ENCODE measurements around the gene MCTP1. TPM values are rescaled to one million over a fixed set of nuclear protein-coding genes. Genes with fewer than 3 reads are reported as not detected.

The MCTP1 gene
- total and polyA plus RNA-seq, 2 of the 8 experiments (the other 6 are each of a cell fraction or from before 2014, with no cell fraction given), result 0.56 to 3.4 TPM

DNA sequence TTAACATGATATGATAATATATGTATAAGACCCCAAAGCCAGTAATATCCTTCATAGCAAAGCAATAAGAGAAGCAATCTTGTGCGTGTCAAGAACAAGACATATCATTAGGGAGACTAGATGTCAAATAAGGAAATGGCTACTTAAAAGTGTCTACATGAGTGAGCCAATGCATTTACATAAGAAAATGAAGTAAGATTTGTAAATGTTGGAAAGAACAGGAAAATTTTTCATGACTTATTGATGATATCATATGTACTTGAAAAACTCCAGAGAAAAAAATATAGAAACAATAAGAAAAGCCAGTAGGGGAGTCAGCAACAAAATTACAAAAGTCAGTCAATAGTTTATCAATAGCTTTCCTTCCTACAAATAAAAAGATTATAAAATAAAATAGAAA is 13.8 kb upstream of the MCTP1 start:
- Histone ChIP-seq H4K8ac (ENCODE audit: extremely low read depth, insufficient read depth, low read length) (no peak overlapping the region), H3K4ac (replicated peaks; ENCODE audit: insufficient read length, low read depth, low read length) (no peak overlapping the region), H2BK12ac (ENCODE audit: low read depth, low read length) (no peak overlapping the region), H4K91ac (replicated peaks; ENCODE audit: insufficient read length, low read length) (no peak overlapping the region), H3K9ac (replicated peaks in 1 of 4; ENCODE audit: extremely low read depth in 1 of 4, low read depth in 3 of 4, low read length in 3 of 4) (no peak overlapping the region), H4K20me1 (replicated peaks in 1 of 2; ENCODE audit: control insufficient read depth in 1 of 2, insufficient read depth in 2 of 2, low read length in 2 of 2) (no peaks in the 10 kb centered on the region), H2BK120ac (replicated peaks; ENCODE audit: low read depth, low read length) (no peak overlapping the region), H2AK5ac (ENCODE audit: low read depth, low read length) (no peak overlapping the region), H3K79me1 (ENCODE audit: low read depth, low read length) (no peaks in the 10 kb centered on the region), H3K4me2 (ENCODE audit: insufficient read depth in 1 of 2, low read depth in 2 of 2, low read length in 2 of 2) (no peak overlapping the region), H3K23ac (ENCODE audit: insufficient read length) (no peak overlapping the region), H3K27me3 (replicated peaks in 1 of 4; ENCODE audit: control insufficient read depth in 3 of 4, extremely low read depth in 1 of 4, insufficient read depth in 3 of 4, low read length in 3 of 4) (no peaks in the 10 kb centered on the region), H3K27ac (ENCODE audit: low read depth, low read length) (no peak overlapping the region), H3K23me2 (ENCODE audit: low read depth, low read length) (no peaks in the 10 kb centered on the region; the same call in 1 of the 2 replicates), H2BK15ac (ENCODE audit: low read length) (no peak overlapping the region), H3K18ac (ENCODE audit: extremely low read depth, low read length) (no peak overlapping the region), H3K56ac (replicated peaks; ENCODE audit: insufficient read length, low read depth, low read length) (no peak overlapping the region), H2BK5ac (ENCODE audit: low read depth, low read length) (no peak overlapping the region), H3K79me2 (ENCODE audit: control insufficient read depth in 1 of 2, insufficient read depth in 2 of 2, low read length in 2 of 2) (no peaks in the 10 kb centered on the region), H3K36me3 (ENCODE audit: control insufficient read depth in 2 of 4, insufficient read depth in 4 of 4, low read length in 3 of 4) (no peaks in the 10 kb centered on the region), H3K4me3 (ENCODE audit: extremely low read depth in 1 of 4, insufficient read depth in 2 of 4, low read depth in 3 of 4, low read length in 4 of 4) (no peak overlapping the region), H2BK20ac (ENCODE audit: low read length) (no peak overlapping the region), H3K14ac (ENCODE audit: insufficient read length) (no peak overlapping the region), H2AFZ (ENCODE audit: low read length) (no peak overlapping the region), H3K4me1 (replicated peaks in 1 of 4; ENCODE audit: control insufficient read depth in 3 of 4, insufficient read depth in 4 of 4, low read length in 3 of 4) (no peaks in the 10 kb centered on the region), H4K5ac (ENCODE audit: insufficient read length, low read depth, low read length) (no peak overlapping the region), H3K9me3 (ENCODE audit: insufficient read depth in 2 of 2, low read depth in 1 of 2, low read length in 1 of 2) (no peaks in the 10 kb centered on the region)
- ChIA-PET CTCF (ENCODE audit: partially characterized antibody) (no interaction called here), POLR2A (ENCODE audit: partially characterized antibody) (no interaction called here)
- no peak for DNase-seq (ENCODE audit: low read depth in 1 of 2, low spot score in 2 of 2)
- WGBS, 2 experiments (ENCODE audit: extremely low coverage in 1 of 2, insufficient coverage in 1 of 2, insufficient read length in 1 of 2, insufficient replicate concordance in 2 of 2, low coverage in 1 of 2, low lambda C conversion rate in 2 of 2, missing lambda C conversion rate in 1 of 2), result 96% methylated on average over 1 of the region's 1 CpG; no CpG with 5 or more reads in 1 of the 2 experiments
- no peak for FAIRE-seq
- TF ChIP-seq NRF1 (IDR thresholded peaks at IDR 0.05; ENCODE audit: low read depth, low read length) (no peak), FOSL1 (IDR thresholded peaks at IDR 0.05; ENCODE audit: insufficient read depth, low read depth, low read length) (no peak), TAF1 (IDR thresholded peaks at IDR 0.05; ENCODE audit: low read depth, low read length) (no peak), RBBP5 (IDR thresholded peaks at IDR 0.05; ENCODE audit: borderline replicate concordance, low read depth, low read length) (no peak), CEBPB (IDR thresholded peaks at IDR 0.05; ENCODE audit: low read depth, low read length) (no peak), CHD1 (IDR thresholded peaks at IDR 0.05; ENCODE audit: low read depth, low read length) (no peak), ATF3 (IDR thresholded peaks at IDR 0.05; ENCODE audit: insufficient read depth, low read depth, low read length) (no peak), PHF8 (conservative IDR thresholded peaks at IDR 0.05; ENCODE audit: low read depth, low read length) (no peak), TAF7 (optimal IDR thresholded peaks at IDR 0.05; ENCODE audit: borderline replicate concordance, low read depth, low read length) (no peak), RAD21 (IDR thresholded peaks at IDR 0.05 in 1 of 2, conservative IDR thresholded peaks at IDR 0.05 in 1 of 2; ENCODE audit: low read depth in 2 of 2, low read length in 2 of 2) (no peak), GTF2F1 (IDR thresholded peaks at IDR 0.05; ENCODE audit: borderline replicate concordance, low read depth, low read length) (no peak)
- TF ChIP-seq, protein P1, sequence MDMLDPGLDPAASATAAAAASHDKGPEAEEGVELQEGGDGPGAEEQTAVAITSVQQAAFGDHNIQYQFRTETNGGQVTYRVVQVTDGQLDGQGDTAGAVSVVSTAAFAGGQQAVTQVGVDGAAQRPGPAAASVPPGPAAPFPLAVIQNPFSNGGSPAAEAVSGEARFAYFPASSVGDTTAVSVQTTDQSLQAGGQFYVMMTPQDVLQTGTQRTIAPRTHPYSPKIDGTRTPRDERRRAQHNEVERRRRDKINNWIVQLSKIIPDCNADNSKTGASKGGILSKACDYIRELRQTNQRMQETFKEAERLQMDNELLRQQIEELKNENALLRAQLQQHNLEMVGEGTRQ (IDR thresholded peaks at IDR 0.05; ENCODE audit: low read length), result no peak

Measured in H1 (cell line).